Stimulated activated CD8-positive, alpha-beta memory T cell treated with anti-CD3 and anti-CD28 coated beads, Interleukin-12 subunit alpha, Interleukin-12 subunit beta, amount 100 ng/mL, for 24 hours (primary cell): Measurements from ENCODE around the gene ATP8B3.

Source experiments
- DNase-seq: peaks from one replicate; pipeline ENCODE4 v3.0.0-alpha.2; 2020; ENCODE audit errors: extremely low read depth

Gene ATP8B3

DNA sequence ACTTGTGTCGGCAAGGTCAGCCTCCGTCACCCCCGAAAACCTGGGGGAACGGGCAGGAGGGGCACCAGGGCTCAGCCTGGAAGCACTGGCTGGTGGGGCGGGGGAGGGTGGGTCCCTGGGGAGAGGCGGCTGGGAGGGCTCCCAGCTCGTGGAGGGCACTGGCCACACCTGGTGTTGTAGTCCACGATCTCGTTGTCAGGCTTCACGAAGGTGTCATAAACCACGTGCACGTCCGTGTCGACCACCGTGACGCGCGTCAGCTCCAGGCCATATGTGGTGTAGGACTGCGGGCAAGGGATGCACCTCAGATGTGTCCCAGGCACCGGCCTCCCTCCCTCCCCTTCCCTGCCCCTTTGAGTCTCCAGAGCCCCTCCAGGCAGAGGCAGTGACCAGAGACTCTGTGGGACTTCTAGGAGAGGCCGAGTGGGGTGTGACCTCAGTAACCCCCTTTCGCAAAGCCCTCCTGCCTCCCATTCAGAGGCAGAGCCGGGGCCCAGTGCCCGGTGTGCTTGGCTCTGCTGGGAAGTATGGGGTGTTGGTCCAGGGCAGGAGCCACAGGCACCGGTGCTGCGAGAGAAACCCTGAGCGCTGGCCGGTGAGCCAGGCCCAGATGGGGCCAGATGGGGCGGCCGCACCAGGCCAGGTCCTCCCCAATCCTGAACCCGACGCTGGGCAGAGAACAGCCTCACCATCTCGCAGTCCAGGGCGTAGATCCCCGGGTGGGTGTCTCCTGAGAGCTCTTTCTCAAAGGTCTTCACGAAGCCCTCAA lies 4.6 kb upstream of the ATP8B3 start:
- no peak for DNase-seq

DNA sequence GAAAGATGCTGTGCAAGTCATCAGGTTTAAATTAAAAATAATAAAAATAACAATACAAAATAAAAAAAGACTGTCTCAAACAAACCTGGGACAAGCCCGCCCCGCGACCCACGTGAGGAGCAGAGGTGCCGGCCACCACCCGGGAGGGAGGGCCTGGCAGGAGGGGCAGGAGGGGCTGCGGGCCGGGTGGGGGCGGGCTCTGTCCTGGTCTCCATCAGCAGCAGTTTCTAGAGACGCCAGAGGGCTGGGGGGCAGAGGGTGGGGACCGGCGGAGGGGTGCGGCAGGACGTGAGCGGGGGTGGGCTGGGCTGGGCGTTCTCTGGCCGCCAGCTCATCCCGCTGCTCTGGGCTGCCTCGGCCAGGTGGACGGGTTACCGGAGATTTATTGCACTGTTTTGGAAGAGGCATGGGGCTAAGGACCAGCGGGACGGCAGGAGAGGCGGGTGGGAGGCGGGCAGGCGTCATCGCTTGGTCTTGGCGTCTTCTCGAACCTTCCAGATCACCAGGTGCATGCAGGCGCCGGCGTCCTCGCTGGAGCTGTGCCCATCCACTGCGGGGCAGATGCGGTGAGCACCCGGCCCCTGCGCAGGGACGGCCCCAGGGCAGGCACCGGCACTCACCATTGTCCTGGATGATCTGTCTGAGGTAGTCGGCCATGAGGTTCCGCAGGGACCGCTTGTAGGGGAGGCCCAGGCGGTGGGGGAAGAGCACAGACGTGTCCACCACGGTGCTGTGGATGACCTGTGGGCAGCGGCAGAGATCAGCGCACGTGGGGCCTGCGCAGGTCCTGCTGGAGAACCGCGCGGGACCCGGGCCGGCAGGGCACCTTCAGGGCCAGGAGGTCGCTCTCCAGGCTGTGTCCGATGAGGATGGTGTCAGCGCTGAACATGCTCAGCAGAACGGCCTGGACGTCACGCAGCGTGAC lies 3.8 kb upstream of the ATP8B3 start:
- no peak for DNase-seq

DNA sequence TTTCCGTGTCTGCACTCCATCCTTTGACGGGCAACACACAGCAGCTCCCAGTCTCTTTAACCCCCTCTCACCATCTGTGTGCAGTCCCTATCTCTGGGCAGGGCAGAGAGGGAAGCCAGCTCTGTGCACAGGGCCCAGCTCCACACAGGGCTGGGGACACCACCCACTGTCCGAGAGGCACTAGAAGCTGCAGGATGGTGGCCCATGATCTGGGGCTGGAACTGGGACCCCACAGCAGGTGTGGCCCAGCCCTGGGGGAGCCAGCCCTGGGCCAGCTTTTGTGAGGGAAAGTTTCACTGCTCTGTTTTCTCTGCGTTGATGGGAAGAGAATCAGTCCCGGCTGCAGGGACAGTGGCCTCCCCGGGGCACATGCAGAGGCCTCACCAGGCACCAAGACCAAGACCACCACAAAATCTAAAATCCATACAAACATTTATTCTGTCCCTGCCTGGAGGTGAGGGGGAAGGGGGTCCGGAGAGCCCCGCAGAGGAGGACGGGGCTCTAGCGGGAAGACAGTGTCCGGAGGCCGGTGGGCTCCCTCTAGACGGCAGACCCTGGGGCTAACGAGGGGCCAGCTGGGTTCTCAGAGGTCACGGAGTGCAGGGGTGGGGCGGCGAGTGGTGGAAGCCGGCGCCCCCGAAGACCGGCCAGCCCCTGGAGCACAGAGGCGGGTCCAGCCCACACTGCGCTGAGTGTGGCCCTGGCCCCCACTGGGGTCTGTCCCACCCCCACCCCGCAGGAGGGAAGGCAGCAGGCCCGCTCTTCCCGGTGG lies 2.9 kb upstream of the ATP8B3 start:
- no peak for DNase-seq

DNA sequence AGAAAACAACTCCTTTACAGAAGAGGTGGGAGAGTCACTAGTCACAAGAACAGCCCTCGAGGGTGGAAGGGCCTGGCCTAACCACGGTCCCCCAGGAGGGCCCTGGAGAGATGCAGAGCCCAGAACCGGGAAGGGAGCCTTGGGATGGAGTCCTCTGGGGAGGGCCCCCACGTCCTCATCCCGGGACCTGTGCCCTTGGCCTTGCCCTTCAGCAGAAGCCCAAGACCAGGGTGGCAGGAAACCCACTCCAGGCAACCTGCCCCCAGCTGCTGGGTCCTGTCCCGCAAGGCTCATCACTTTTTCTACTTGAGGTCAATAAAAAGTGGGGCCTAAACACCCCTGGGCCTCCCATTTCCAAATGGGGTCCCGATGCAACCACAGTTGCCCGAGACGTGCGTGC lies 2.3 kb upstream of the ATP8B3 start:
- no peak for DNase-seq

DNA sequence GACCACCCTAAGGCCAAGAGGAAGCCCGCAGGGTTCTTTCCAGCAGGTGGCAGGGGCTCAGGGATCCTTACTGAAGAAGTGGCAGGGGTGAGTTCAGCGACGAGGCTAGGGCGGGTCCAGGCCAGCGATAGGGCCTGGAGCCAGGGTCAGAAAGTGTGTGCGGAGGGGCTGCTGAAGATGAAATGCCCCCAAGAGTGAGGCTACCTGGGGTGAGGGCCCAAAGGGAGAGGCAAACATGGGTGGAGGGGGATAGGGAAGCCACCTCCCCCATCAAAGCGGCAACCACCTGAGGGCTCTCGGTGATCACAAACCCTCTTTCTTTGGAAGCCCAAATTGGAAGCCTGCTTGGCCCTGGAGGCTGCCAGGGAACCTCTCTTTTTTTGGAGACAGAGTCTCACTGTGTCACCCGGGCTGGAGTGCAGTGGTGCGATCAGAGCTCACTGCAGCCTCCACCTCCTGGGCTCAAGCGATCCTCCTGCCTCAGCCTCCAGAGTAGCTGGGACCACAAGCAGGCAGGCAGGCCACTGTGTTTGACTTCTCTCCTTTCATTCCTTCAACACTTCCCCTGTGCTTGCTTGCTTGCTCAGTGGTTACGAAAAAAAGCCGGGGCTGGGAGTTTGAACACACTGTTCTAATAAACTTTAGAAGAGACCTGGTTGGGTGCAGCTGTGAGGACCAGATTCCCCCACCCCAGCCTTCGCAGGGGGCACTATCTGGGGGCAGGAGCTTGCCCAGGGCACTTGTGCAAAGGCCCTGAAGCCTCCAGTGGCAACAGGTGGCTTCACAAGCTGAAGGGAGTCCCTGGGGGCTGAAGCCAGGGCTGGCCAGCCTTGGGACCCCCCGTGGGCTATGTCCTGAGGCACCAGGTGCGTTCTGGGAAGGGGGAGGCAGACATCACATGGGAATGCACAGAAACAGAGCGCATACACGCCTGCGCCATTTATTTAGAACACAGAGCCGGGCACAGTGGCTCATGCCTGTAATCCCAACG lies 1.4 kb upstream of the ATP8B3 start:
- DNase-seq, result no peak

DNA sequence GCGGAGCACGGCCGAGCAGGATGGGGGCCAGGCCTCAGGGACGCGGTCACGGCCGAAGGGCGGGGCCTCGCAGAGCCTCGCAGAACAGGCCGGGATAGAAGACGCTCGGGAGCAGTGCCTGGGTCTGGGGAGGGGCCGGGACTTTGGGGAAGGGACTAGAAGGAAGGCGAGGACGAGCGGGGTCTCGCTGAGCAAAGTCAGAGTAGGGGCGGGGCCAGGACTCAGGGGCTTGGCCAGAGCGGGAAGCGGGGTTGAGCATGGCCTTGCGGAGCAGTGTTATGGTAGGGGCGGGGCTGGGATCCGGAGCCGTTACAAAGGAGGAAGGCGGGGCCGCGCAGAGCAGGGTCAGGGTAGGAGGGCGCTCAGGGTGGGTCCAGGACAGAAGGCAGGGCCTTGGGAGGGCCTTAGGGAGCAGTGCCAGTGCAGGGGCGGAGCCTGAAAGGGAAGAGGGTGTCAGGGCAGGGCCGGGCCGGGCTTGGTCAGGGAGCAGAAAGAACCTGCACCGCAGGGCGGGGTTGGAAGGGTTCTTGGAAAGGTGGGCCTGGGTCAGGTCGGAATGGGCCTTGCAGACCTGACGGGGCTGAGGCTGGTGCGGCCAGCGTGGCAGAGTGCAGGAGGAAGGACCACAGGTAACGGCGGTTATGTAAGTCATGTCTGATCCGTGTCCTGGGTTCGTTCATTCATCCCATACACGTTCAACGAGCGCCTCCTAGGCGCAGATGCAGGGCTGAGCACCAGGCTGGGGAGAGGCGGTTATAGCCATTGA lies 533 bp upstream of the ATP8B3 start:
- DNase-seq, result peak; percentile 66

DNA sequence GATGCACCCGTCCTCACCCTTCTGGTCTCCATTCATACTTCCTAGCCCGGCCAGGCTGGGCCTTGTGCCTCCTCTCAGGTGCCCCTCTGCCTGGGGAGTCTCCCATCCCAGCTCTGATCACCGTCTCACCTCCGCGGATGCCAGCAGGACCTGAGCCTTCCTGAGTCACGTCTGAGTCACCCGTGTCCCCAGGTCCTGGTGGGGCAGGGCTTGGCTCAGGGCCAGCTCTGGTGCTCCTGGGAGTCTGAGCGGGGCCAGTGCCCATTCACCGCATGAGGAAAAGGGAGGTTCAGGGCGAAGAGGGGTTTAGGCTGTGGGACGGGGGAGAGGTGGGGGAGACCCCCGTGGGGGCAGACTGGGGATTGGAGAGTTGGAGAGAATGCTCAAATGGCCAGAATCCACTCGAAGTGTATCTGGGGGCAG lies 593 bp downstream of the ATP8B3 start:
- peak; percentile 12 for DNase-seq

DNA sequence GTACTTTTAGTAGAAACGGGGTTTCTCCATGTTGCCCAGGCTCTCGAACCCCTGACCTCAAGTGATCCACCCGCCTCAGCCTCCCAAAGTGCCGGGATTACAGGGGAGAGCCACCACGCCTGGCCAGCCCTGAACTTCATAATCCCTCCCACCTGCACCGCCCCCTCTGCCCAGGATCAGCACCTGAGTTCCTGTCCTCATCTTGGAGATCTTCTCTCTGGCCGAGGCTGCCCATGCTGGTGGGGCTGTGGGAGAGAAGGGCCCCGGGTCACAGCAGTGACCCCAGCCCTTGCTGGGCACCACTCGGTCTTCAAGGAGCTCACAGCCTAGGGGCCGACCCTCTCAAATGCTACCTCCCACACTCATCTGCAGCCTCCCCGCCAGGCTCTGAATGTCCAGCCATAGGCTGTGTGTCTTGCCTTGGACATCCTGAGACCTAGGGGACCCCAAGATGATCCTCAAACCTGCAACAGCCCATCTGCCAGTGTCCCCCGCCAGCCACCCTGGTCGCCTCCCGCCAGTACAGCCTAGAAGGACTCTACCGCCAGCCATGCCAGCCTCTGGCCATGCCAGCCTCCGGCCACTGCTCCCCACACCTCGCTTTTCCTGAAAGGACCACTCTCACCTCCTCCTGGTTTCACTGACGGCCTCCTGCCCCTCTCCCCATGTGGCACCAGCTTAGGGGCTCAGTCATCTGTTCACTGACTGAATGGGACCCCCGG lies 1.5 kb downstream of the ATP8B3 start:
- DNase-seq, result no peak

DNA sequence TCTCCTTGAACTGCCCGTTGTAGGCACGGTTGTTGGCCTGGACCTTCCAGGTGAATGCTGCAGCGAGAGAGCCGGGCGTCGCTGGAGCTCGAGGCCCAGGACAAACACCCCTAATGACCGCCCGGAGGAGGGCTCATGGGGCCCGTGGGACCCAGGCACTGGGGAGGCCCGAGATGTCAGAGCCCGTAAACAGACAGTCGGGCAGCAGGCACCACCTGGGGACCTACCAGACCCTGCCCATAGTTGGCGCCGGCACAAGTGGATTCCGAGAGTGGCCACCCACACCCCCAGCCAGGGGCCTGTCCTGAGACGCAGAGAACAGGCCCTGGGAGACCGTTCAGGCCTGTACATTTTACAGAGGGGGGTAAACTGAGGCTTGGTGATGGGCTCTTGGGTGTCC lies 2.4 kb downstream of the ATP8B3 start:
- DNase-seq, result no peak

DNA sequence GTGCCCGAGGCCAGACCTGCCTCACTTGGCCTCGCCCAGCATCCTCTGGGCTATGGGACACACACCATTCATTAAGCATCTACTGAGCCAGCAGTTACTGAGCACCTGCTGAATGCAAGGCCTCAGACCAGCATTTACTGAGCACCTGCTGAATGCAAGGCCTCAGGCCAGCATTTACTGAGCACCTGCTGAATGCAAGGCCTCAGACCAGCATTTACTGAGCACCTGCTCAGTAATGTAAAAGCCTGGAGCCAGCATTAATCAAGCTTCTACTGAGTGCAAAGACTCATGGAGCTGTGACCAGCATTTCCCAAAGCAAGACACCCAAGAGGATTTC lies 3.7 kb downstream of the ATP8B3 start:
- DNase-seq, result no peak

DNA sequence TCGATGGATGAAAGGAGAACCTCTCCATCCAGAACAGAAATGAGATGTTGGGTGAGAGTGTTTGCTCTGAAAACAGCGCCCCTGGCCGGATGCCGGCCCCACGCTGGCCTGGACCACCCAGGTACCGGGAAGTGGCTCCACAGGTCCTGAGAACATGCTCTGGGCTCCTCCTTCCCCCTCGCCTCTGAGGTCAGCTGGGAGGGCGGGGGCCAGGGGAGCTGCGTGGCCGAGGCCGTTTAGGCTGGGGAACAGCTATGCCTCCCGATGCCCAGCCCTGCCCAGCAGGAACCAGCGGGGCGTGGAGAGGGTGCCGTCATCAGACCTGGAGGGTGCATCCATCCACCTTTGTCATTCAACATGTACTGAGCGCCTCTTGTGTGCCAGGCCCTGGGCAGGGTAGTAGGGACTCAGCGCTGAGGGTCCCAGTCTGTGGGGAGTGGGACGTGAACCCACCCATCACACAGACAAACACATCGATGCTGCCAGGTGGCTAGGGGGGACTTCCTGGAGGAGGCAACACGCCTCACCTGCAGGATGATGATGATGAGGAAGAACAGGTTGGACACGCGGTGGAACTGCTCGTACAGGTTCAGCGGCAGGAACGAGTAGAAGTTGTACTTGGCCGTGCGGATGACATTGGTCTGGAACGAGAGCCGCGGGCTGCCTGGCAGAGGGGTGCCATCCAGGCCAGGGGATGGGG lies 4.2 kb downstream of the ATP8B3 start:
- DNase-seq, result no peak

DNA sequence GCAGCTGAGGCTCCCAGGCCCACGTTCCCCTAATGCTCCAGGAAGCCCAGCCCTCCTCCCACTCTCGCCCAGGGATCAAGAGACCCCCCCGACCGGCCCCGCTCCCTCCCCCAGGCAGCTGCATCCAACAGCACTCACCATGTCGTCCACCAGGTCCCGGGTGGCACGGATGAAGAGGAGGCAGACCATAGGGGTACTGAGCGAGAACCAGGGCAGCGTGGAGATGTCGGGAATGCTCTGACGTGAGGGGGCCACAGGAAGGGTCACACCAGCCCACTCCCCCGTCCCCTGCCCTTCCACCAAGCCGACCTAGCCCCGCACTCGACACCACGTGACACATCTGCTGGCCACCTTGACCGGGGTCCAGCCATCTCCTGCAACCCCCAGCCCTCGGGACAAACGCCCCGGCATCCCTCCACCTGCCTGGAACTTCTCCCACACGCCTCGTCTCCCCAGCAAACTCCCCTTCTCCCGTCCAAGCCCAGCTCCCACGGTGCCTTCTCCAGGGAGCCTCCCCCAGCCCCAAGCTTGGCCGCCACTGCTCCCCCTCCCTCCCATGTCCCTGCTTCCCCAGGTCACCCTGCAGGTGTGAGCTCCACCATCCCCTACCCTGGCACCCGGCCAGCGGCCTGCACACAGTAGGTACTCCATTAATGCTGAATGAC lies 4.9 kb downstream of the ATP8B3 start:
- no peak for DNase-seq

DNA sequence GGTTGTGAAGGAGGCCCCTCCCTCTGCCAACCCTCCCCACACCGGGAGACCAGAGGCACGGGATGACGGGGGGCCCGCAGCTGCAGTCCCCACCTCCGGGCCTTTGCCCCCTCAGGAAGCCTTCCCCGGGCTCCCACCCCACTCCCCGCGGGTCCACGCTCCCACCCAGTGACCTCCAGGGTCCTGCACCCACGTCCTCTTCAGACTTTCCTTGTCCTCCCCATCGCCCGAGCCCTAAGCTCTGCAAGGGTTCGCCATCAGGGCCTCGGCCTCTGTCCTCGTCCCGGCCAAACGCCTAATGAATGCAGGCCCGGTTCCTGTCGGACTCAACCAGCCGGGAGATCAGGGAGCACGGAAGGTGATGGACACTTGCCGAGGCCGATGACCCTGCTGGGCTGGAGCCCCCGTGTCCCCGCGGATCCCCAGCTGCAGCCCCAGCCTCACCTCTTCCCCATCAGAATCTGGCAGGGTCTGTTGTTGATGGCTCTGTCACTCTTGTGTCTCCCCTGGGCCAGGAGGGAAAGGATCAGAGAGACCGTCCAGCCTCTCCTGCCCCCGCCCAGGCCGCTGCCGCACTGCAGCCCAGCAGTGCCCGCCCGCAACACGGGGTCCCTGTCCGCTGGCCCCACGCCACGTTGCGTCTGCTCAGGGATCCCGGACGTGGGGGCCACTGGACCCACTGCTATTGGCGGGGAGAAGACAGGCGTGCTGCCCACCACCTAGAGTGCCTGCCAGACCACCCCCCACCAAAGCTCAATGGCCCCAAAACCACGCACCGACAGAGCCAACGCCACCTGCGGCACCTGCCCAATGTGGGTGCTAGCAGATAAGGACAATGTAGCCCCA lies 5.7 kb downstream of the ATP8B3 start:
- DNase-seq, result no peak

DNA sequence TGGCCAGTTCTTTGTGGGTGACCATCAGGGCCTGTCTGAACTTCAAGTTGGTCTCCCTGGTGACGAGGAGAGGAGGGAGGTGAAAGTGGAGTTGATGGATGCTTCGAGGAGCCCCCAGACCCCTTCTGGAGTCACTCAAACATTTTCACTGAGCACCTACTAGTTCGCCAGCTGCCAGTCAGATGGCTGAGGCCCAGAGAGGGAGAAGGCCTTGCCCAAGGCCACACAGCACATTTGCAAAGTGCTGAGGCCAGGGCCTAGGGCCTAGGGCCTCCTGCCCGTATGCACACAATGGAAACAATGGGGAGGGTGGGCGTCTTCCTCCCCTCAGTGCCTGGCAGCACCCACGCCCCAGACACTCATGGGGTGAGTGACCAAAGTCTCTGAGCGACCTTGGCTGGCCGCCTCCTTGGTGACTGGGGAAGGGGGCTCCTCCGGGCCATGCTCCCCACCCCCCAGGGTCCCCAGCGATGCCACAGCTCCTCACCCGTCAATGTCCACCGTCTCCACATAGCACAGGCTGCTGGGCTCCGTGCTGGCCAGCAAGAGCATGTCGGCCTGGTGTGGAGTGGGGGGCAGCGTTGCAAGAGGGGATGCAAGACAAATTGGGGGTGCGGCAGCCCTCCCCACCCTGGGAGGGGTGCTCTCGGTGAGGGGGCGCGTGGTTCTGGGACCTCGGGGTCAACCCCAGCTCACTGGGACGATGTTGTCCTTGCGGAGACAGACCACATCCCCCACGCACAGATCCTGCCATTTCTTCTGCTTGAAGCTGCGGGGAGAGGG lies 6.5 kb downstream of the ATP8B3 start:
- no peak for DNase-seq

DNA sequence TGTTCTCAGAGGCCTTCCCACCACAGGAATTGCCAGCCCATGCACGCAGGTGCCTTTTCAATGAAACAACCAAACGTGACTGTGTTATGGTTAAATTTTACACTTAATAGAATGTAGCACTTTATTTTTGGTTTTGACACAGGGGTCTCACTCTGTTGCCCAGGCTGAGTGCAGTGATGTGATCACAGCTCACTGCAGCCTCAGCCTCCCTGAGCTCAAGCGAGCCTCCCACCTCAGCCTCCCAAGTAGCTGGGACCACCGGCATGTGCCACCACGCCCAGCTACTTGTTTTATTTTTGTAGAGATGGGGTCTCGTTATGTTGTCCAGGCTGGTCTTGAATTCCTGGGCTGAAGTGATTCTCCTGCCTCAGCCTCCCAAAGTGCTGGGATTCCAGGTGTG lies 7.2 kb downstream of the ATP8B3 start:
- DNase-seq, result no peak

DNA sequence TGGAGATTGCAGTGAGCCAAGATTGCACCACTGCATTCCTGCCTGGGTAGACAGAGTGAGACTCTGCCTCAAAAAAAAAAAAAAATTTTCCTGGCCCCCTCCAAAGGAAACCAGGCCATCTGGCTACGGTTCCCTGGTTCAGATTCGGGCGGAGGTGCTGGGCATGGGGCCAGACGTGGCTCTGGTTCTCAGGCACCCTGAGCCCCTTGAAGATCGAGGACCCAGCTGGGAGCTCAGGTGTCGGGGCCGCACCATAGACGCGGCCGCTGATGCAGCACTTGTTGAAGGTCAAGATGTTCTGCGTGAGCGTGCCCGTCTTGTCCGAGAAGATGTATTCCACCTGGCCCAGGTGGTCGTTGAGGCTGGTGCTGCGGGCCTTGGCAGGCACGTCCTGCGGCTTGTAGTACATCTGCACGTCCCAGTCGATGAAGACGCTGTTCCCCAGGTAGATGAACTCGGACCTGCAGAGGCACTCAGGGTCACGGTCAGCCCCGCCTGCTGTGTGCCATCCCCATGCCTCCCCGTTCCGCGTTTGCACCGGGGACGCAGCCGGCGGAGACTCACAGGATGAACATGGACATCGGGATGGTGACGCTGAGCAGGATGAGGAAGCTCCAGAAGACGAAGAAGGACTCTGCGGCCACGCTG lies 12.3 kb downstream of the ATP8B3 start:
- DNase-seq, result no peak
